ENCODE results near the gene ASF1B. TPM values are rescaled to one million over a fixed set of nuclear protein-coding genes. Genes with fewer than 3 reads are reported as not detected.

ASF1B gene
- total and polyA plus RNA-seq, 2 donors (not counting 1 experiment from before 2014, with no cell fraction given): 1.9 to 2.5 TPM

DNA sequence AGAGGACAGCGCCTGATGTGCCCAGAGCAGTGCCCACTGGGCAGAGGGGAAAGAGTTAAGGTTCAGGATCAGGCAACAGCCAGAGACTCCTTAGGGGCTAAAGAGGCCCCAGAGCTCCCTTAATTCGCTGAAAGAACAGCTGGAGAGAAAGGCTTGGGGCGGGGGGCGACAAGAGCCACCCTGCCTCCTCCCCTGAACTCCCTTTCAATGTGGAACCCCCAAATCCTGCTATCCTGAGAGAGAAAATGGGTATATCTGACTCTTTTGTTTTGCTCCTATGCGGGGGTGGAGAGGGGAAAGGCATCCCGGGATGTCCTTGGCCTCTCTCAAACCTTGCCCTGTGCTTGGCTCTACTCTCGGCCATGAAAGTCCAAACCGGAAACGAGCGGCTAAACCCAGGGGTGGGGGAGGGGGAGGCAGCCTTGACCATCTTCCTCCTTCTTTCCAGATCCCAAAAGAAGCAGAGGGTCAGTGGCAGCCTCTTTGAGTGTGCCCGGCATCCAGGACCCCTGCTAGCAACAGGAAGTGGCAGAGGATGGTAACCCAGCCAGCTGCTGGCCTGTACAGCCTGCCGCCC, 23.5 kb downstream of the ASF1B start:
- H4K20me1 ChIP-seq (ENCODE audit: control insufficient read depth, insufficient read depth, low read length, poor library complexity, severe bottlenecking): peaks cover 58% of the 10 kb centered on the region
- H3K4me3 ChIP-seq (ENCODE audit: control extremely low read depth in 1 of 5, extremely low read depth in 1 of 5, insufficient read depth in 1 of 5, low read depth in 2 of 5, low read length in 4 of 5): no peak overlapping the region
- no peak for DNase-seq
- Mint-ChIP-seq H3K4me1 (peaks cover 31% of the 10 kb centered on the region), H3K27me3 (no peaks in the 10 kb centered on the region), H3K27ac (no peak overlapping the region), H3K4me3 (no peak overlapping the region), H3K9me3 (ENCODE audit: insufficient read depth) (no peaks in the 10 kb centered on the region)
- H3K27ac ChIP-seq (ENCODE audit: low read length in 2 of 2): no peak overlapping the region
- no peaks in the 10 kb centered on the region for H3K27me3 ChIP-seq (replicated peaks in 1 of 4; ENCODE audit: control extremely low read depth in 1 of 4, control insufficient read depth in 3 of 4, insufficient read depth in 4 of 4, low read length in 3 of 4)
- H2AFZ ChIP-seq (ENCODE audit: insufficient read depth, low read depth, low read length, poor library complexity, severe bottlenecking): no peak overlapping the region
- CTCF ChIA-PET: interaction anchor here (1.1 to 1.4 kb wide), 2 partner anchors 21 to 41 kb away, joined by 4 to 6 read pairs; no protein-coding TSS in a partner anchor
- H3K9me3 ChIP-seq (ENCODE audit: control extremely low read depth in 1 of 3, control insufficient read depth in 2 of 3, insufficient read depth in 1 of 3, low read length in 2 of 3): no peaks in the 10 kb centered on the region
- peaks cover 62% of the 10 kb centered on the region for H3K79me2 ChIP-seq (ENCODE audit: control insufficient read depth, insufficient read depth, low read length)
- H3K9ac ChIP-seq (ENCODE audit: low read length): no peak overlapping the region
- H3K4me1 ChIP-seq (ENCODE audit: control insufficient read depth in 2 of 2, insufficient read depth in 2 of 2, low read length in 2 of 2): peaks cover 28 to 29% of the 10 kb centered on the region in 2 donors
- no peak for ATAC-seq (ENCODE audit: low read depth)
- intact Hi-C loops (cut with micrococcal nuclease): no loop called here
- TF ChIP-seq, protein P1, sequence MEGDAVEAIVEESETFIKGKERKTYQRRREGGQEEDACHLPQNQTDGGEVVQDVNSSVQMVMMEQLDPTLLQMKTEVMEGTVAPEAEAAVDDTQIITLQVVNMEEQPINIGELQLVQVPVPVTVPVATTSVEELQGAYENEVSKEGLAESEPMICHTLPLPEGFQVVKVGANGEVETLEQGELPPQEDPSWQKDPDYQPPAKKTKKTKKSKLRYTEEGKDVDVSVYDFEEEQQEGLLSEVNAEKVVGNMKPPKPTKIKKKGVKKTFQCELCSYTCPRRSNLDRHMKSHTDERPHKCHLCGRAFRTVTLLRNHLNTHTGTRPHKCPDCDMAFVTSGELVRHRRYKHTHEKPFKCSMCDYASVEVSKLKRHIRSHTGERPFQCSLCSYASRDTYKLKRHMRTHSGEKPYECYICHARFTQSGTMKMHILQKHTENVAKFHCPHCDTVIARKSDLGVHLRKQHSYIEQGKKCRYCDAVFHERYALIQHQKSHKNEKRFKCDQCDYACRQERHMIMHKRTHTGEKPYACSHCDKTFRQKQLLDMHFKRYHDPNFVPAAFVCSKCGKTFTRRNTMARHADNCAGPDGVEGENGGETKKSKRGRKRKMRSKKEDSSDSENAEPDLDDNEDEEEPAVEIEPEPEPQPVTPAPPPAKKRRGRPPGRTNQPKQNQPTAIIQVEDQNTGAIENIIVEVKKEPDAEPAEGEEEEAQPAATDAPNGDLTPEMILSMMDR (IDR thresholded peaks at IDR 0.05): no peak
- TF ChIP-seq EZH2 (IDR thresholded peaks at IDR 0.05; ENCODE audit: borderline replicate concordance, insufficient read depth, low read depth, low read length, poor library complexity, severe bottlenecking): no peak
- 88% methylated on average over 9 of the region's 12 CpGs for WGBS (ENCODE audit: insufficient coverage)
- peaks cover 0 to 2% of the 10 kb centered on the region in 2 experiments for H3K36me3 ChIP-seq (replicated peaks in 1 of 2; ENCODE audit: control extremely low read depth in 1 of 2, control insufficient read depth in 1 of 2, extremely low read depth in 1 of 2, insufficient read depth in 2 of 2, low read length in 1 of 2)
- no peak overlapping the region for H3K4me2 ChIP-seq (replicated peaks; ENCODE audit: low read depth, low read length, poor library complexity, severe bottlenecking)
- POLR2A ChIA-PET: no interaction called here

DNA sequence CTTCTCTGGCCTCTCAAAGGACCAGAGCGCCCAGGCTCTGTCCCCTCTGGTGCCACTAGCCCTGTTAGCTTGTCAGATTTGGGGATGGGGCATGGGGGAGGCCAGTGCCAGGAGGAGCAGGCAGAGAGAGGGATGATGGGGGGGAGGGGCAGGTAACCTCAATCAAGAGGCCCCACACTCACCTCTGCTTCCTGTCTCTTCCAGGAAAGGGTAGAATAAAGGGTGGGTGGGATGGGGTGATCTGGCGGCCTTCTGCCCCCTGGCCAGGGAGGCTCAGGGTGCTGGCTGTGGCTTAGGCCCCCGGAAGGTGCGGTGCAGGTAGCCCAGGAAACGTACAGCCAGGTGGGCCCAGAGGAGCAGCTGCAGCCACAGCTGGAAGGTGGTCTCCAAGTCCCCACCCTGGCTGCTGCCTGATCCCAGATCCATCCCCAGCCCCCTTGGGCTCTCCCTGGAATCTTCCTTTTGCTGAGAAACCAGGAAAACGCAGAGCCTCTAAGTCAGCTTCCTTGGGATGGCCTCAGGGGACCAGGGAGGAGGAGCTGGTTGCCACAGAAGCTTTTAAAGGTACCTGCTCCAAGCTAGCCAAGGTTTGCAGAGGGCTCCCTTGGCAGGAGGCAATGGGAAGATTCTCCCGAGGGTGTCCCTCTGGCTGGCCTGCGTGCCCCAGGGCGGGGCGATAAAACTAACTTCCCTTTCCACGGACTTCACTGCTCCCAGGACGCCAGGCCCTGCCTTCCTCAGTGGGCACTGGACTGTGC, 24.2 kb downstream of the ASF1B start:
- no peak overlapping the region for H3K4me3 ChIP-seq (ENCODE audit: control extremely low read depth in 1 of 5, extremely low read depth in 1 of 5, insufficient read depth in 1 of 5, low read depth in 2 of 5, low read length in 4 of 5)
- intact Hi-C loops (cut with micrococcal nuclease): no loop called here
- H3K4me1 ChIP-seq (ENCODE audit: control insufficient read depth in 2 of 2, insufficient read depth in 2 of 2, low read length in 2 of 2): peaks cover 28 to 29% of the 10 kb centered on the region in 2 donors
- DNase-seq (no peak), ATAC-seq (ENCODE audit: low read depth) (no peak)
- H3K36me3 ChIP-seq (replicated peaks in 1 of 2; ENCODE audit: control extremely low read depth in 1 of 2, control insufficient read depth in 1 of 2, extremely low read depth in 1 of 2, insufficient read depth in 2 of 2, low read length in 1 of 2): peaks cover 0 to 2% of the 10 kb centered on the region in 2 experiments
- H3K9me3 ChIP-seq (ENCODE audit: control extremely low read depth in 1 of 3, control insufficient read depth in 2 of 3, insufficient read depth in 1 of 3, low read length in 2 of 3): no peaks in the 10 kb centered on the region
- TF ChIP-seq, protein P1 (IDR thresholded peaks at IDR 0.05): no peak
- TF ChIP-seq EZH2 (IDR thresholded peaks at IDR 0.05; ENCODE audit: borderline replicate concordance, insufficient read depth, low read depth, low read length, poor library complexity, severe bottlenecking): no peak
- no peak overlapping the region for H3K4me2 ChIP-seq (replicated peaks; ENCODE audit: low read depth, low read length, poor library complexity, severe bottlenecking)
- peaks cover 58% of the 10 kb centered on the region for H4K20me1 ChIP-seq (ENCODE audit: control insufficient read depth, insufficient read depth, low read length, poor library complexity, severe bottlenecking)
- no peak overlapping the region for H3K9ac ChIP-seq (ENCODE audit: low read length)
- peaks cover 61% of the 10 kb centered on the region for H3K79me2 ChIP-seq (ENCODE audit: control insufficient read depth, insufficient read depth, low read length)
- H3K27me3 ChIP-seq (replicated peaks in 1 of 4; ENCODE audit: control extremely low read depth in 1 of 4, control insufficient read depth in 3 of 4, insufficient read depth in 4 of 4, low read length in 3 of 4): no peaks in the 10 kb centered on the region
- no peak overlapping the region for H2AFZ ChIP-seq (ENCODE audit: insufficient read depth, low read depth, low read length, poor library complexity, severe bottlenecking)
- Mint-ChIP-seq H3K4me1 (peaks cover 28% of the 10 kb centered on the region), H3K9me3 (ENCODE audit: insufficient read depth) (no peaks in the 10 kb centered on the region), H3K27ac (no peak overlapping the region), H3K27me3 (no peaks in the 10 kb centered on the region), H3K4me3 (no peak overlapping the region)
- H3K27ac ChIP-seq (ENCODE audit: low read length in 2 of 2): no peak overlapping the region
- POLR2A ChIA-PET: no interaction called here
- whole genome bisulfite sequencing (ENCODE audit: insufficient coverage): 92% methylated on average over 12 of the region's 12 CpGs
- CTCF ChIA-PET: no interaction called here
